ENCODE data around the gene STUM. TPM values are rescaled to one million over a fixed set of nuclear protein-coding genes. Genes with fewer than 3 reads are reported as not detected.

The STUM gene
- total and polyA plus RNA-seq, 10 of the 15 experiments (the other 5 are each of a cell fraction or from before 2014, with no cell fraction given): under 0.01 to 0.15 (median 0.09) TPM; not detected in 5

- TF ChIP-seq RELB (IDR thresholded peaks at IDR 0.05; ENCODE audit: low read depth) (no peak), TBL1XR1 (IDR thresholded peaks at IDR 0.05; ENCODE audit: low read depth, low read length) (no peak), MYC (IDR thresholded peaks at IDR 0.05; ENCODE audit: insufficient read depth, insufficient read length, insufficient replicate concordance, low read length, severe bottlenecking) (no peak), NFXL1 (IDR thresholded peaks at IDR 0.05; ENCODE audit: borderline replicate concordance) (no peak), MEF2A (IDR thresholded peaks at IDR 0.05; ENCODE audit: insufficient read depth, low read depth, low read length) (0 out of 2 replicates have a peak, but pooled peaks have one; percentile 43), POLR2A (IDR thresholded peaks at IDR 0.05; ENCODE audit: low read depth, low read length) (no peak), POU2F2 (IDR thresholded peaks at IDR 0.05; ENCODE audit: borderline replicate concordance, low read depth, low read length) (0 out of 3 replicates have a peak, but pooled peaks have one; percentile 42), TCF12 (IDR thresholded peaks at IDR 0.05; ENCODE audit: low read depth, low read length) (0 out of 2 replicates have a peak, but pooled peaks have one; percentile 41), DPF2 (IDR thresholded peaks at IDR 0.05) (no peak), HSF1 (IDR thresholded peaks at IDR 0.05; ENCODE audit: low read depth, low read length) (no peak), TARDBP (IDR thresholded peaks at IDR 0.05; ENCODE audit: borderline replicate concordance) (no peak), TCF7 (IDR thresholded peaks at IDR 0.05; ENCODE audit: borderline replicate concordance) (no peak), PBX3 (IDR thresholded peaks at IDR 0.05; ENCODE audit: insufficient replicate concordance, low read depth, low read length) (no peak), PML (IDR thresholded peaks at IDR 0.05; ENCODE audit: low read length) (no peak), RUNX3 (IDR thresholded peaks at IDR 0.05; ENCODE audit: low read length) (no peak), ZNF592 (IDR thresholded peaks at IDR 0.05) (no peak), PRDM15 (CRISPR knock-in tag; IDR thresholded peaks at IDR 0.05) (no peak)
Measured at GRCh38 chr1:226634166-226634588, 85.6 kb downstream of the STUM start (continued).
